ENCODE measurements around the gene UNC13B. TPM values are rescaled to one million over a fixed set of nuclear protein-coding genes. Genes with fewer than 3 reads are reported as not detected.

Gene UNC13B
- total and polyA plus RNA-seq, 2 of the 13 experiments (the other 11 are each of a cell fraction or from before 2014, with no cell fraction given), result 14.0 to 18.3 TPM

- Histone ChIP-seq H3K27ac (ENCODE audit: extremely low read length, insufficient read depth, low read length) (no peak overlapping the region), H3K4me1 (ENCODE audit: insufficient read depth, low read length) (peaks cover 14% of the 10 kb centered on the region), H3K4me3 (replicated peaks in 1 of 3; ENCODE audit: insufficient read depth in 1 of 3, low read depth in 2 of 3, low read length in 3 of 3) (no peak overlapping the region), H4K20me1 (ENCODE audit: insufficient read depth, low read length) (no peaks in the 10 kb centered on the region), H3K36me3 (replicated peaks in 1 of 2; ENCODE audit: control insufficient read depth in 1 of 2, insufficient read depth in 2 of 2, low read length in 2 of 2) (no peaks in the 10 kb centered on the region), H2AFZ (ENCODE audit: low read length) (no peak overlapping the region), H3K9me3 (ENCODE audit: low read length) (no peaks in the 10 kb centered on the region), H3K79me2 (ENCODE audit: insufficient read depth, low read length) (peaks cover 2% of the 10 kb centered on the region), H3K9ac (ENCODE audit: insufficient read depth, low read depth, low read length) (no peak overlapping the region), H3K4me2 (ENCODE audit: low read depth, low read length) (no peak overlapping the region), H3K27me3 (ENCODE audit: control insufficient read depth in 1 of 2, insufficient read depth in 2 of 2, low read length in 2 of 2) (no peaks in the 10 kb centered on the region)
- ATAC-seq (peak; percentile 81), FAIRE-seq (no peak), DNase-seq (ENCODE audit: low spot score) (no peak)
- in situ Hi-C loops (cut with HindIII; ENCODE audit: extremely low pct_ligation_motif_present, low pct_unique_long_range_greater_than_20kb) (no loop called here), intact Hi-C loops (cut with micrococcal nuclease; ENCODE audit: unreplicated experiment) (no loop called here)
- POLR2A ChIA-PET, result interaction anchor here (1.3 kb wide), 1 partner anchor 11 kb away, joined by 5 read pairs; the partner anchor contains the start of gene UNC13B
- BruUV-seq (replicated peaks), result no TSS peak
- WGBS (ENCODE audit: low lambda C conversion rate), result 36% methylated on average over 2 of the region's 2 CpGs
- CTCF ChIA-PET (ENCODE audit: low intra/inter-chr PET ratio, low total read pairs), result no interaction called here
- TF ChIP-seq RFXAP (CRISPR knock-in tag; IDR thresholded peaks at IDR 0.05; ENCODE audit: borderline replicate concordance) (peak; percentile 98), ZNF292 (CRISPR knock-in tag; IDR thresholded peaks at IDR 0.05; ENCODE audit: borderline replicate concordance, low read depth) (peak; percentile 30; the same call in 1 of the 2 replicates), NRL (CRISPR knock-in tag; IDR thresholded peaks at IDR 0.05; ENCODE audit: borderline replicate concordance) (no peak), BRD4 (CRISPR knock-in tag; IDR thresholded peaks at IDR 0.05) (no peak), ONECUT2 (CRISPR knock-in tag; IDR thresholded peaks at IDR 0.05) (peak; percentile 81), ZKSCAN1 (IDR thresholded peaks at IDR 0.05; ENCODE audit: low read length) (no peak), KLF15 (CRISPR knock-in tag; IDR thresholded peaks at IDR 0.05; ENCODE audit: borderline replicate concordance) (no peak), TBX3 (IDR thresholded peaks at IDR 0.05; ENCODE audit: borderline replicate concordance) (no peak), KLF16 (CRISPR knock-in tag; IDR thresholded peaks at IDR 0.05) (no peak), SMC3 (IDR thresholded peaks at IDR 0.05; ENCODE audit: low read length) (no peak), ARID5B (CRISPR knock-in tag; IDR thresholded peaks at IDR 0.05) (0 out of 2 replicates have a peak, but pooled peaks have one; percentile 18), ZBTB25 (CRISPR knock-in tag; IDR thresholded peaks at IDR 0.05) (no peak), RORA (CRISPR knock-in tag; IDR thresholded peaks at IDR 0.05) (no peak)
- TF ChIP-seq, protein P1, sequence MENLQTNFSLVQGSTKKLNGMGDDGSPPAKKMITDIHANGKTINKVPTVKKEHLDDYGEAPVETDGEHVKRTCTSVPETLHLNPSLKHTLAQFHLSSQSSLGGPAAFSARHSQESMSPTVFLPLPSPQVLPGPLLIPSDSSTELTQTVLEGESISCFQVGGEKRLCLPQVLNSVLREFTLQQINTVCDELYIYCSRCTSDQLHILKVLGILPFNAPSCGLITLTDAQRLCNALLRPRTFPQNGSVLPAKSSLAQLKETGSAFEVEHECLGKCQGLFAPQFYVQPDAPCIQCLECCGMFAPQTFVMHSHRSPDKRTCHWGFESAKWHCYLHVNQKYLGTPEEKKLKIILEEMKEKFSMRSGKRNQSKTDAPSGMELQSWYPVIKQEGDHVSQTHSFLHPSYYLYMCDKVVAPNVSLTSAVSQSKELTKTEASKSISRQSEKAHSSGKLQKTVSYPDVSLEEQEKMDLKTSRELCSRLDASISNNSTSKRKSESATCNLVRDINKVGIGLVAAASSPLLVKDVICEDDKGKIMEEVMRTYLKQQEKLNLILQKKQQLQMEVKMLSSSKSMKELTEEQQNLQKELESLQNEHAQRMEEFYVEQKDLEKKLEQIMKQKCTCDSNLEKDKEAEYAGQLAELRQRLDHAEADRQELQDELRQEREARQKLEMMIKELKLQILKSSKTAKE (CRISPR knock-in tag; IDR thresholded peaks at IDR 0.05; ENCODE audit: borderline replicate concordance), result no peak
- TF ChIP-seq, protein P2, sequence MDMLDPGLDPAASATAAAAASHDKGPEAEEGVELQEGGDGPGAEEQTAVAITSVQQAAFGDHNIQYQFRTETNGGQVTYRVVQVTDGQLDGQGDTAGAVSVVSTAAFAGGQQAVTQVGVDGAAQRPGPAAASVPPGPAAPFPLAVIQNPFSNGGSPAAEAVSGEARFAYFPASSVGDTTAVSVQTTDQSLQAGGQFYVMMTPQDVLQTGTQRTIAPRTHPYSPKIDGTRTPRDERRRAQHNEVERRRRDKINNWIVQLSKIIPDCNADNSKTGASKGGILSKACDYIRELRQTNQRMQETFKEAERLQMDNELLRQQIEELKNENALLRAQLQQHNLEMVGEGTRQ (IDR thresholded peaks at IDR 0.05; ENCODE audit: low read depth, low read length), result no peak
- TF ChIP-seq, protein P2 (CRISPR knock-in tag; IDR thresholded peaks at IDR 0.05; ENCODE audit: borderline replicate concordance), result no peak
Observed at GRCh38 chr9:35172878-35173277, 11.1 kb downstream of the UNC13B start.
